ENCODE results near the gene ELOVL6. TPM values are rescaled to one million over a fixed set of nuclear protein-coding genes. Genes with fewer than 3 reads are reported as not detected.

ELOVL6 gene
- total RNA-seq, 1 donor from 2014 or later = 3.1 TPM

- H3K9ac ChIP-seq (ENCODE audit: low read depth in 1 of 3, low read length in 3 of 3) = no peak overlapping the region
- no peaks in the 10 kb centered on the region for H3K9me3 ChIP-seq (ENCODE audit: control insufficient read depth in 3 of 3, low read length in 3 of 3)
- H3K27ac ChIP-seq (ENCODE audit: low read depth, low read length) = no peak overlapping the region
- no peak overlapping the region for H3K4me3 ChIP-seq (ENCODE audit: low read length in 3 of 3)
- H3K27me3 ChIP-seq (ENCODE audit: control insufficient read depth in 3 of 3, insufficient read depth in 3 of 3, low read length in 3 of 3) = no peaks in the 10 kb centered on the region
- H3K4me1 ChIP-seq (ENCODE audit: control insufficient read depth in 3 of 3, insufficient read depth in 3 of 3, low read length in 3 of 3) = no peaks in the 10 kb centered on the region
- H3K36me3 ChIP-seq (ENCODE audit: control insufficient read depth in 3 of 3, insufficient read depth in 3 of 3, low read length in 3 of 3) = no peaks in the 10 kb centered on the region
Observed at GRCh38 chr4:110073053-110073845, 125.2 kb downstream of the ELOVL6 start.

GRCh38 chr4:110071466-110071865 is 126.9 kb downstream of the ELOVL6 start:
- Histone ChIP-seq H3K9me3 (ENCODE audit: control insufficient read depth in 3 of 3, low read length in 3 of 3) (no peaks in the 10 kb centered on the region), H3K36me3 (ENCODE audit: control insufficient read depth in 3 of 3, insufficient read depth in 3 of 3, low read length in 3 of 3) (no peaks in the 10 kb centered on the region), H3K9ac (ENCODE audit: low read depth in 1 of 3, low read length in 3 of 3) (no peak overlapping the region), H3K4me1 (ENCODE audit: control insufficient read depth in 3 of 3, insufficient read depth in 3 of 3, low read length in 3 of 3) (no peaks in the 10 kb centered on the region), H3K4me3 (ENCODE audit: low read length in 3 of 3) (no peak overlapping the region), H3K27me3 (ENCODE audit: control insufficient read depth in 3 of 3, insufficient read depth in 3 of 3, low read length in 3 of 3) (no peaks in the 10 kb centered on the region), H3K27ac (ENCODE audit: low read depth, low read length) (no peak overlapping the region)

GRCh38 chr4:110068248-110068647 is 130.2 kb downstream of the ELOVL6 start:
- no peaks in the 10 kb centered on the region for H3K27me3 ChIP-seq (ENCODE audit: control insufficient read depth in 3 of 3, insufficient read depth in 3 of 3, low read length in 3 of 3)
- H3K36me3 ChIP-seq (ENCODE audit: control insufficient read depth in 3 of 3, insufficient read depth in 3 of 3, low read length in 3 of 3) = no peaks in the 10 kb centered on the region
- no peaks in the 10 kb centered on the region for H3K9me3 ChIP-seq (ENCODE audit: control insufficient read depth in 3 of 3, low read length in 3 of 3)
- no peaks in the 10 kb centered on the region for H3K4me1 ChIP-seq (ENCODE audit: control insufficient read depth in 3 of 3, insufficient read depth in 3 of 3, low read length in 3 of 3)
- H3K9ac ChIP-seq (ENCODE audit: low read depth in 1 of 3, low read length in 3 of 3) = no peak overlapping the region
- no peak overlapping the region for H3K4me3 ChIP-seq (ENCODE audit: low read length in 3 of 3)
- no peak overlapping the region for H3K27ac ChIP-seq (ENCODE audit: low read depth, low read length)

- Histone ChIP-seq H3K9me3 (ENCODE audit: control insufficient read depth in 3 of 3, low read length in 3 of 3) (no peaks in the 10 kb centered on the region), H3K27ac (ENCODE audit: low read depth, low read length) (no peak overlapping the region), H3K4me3 (ENCODE audit: low read length in 3 of 3) (no peak overlapping the region), H3K27me3 (ENCODE audit: control insufficient read depth in 3 of 3, insufficient read depth in 3 of 3, low read length in 3 of 3) (no peaks in the 10 kb centered on the region), H3K9ac (ENCODE audit: low read depth in 1 of 3, low read length in 3 of 3) (no peak overlapping the region), H3K4me1 (ENCODE audit: control insufficient read depth in 3 of 3, insufficient read depth in 3 of 3, low read length in 3 of 3) (no peaks in the 10 kb centered on the region), H3K36me3 (ENCODE audit: control insufficient read depth in 3 of 3, insufficient read depth in 3 of 3, low read length in 3 of 3) (no peaks in the 10 kb centered on the region)
Observed at GRCh38 chr4:110064934-110065333, 133.5 kb downstream of the ELOVL6 start.

- Histone ChIP-seq H3K4me3 (ENCODE audit: low read length in 3 of 3) (no peak overlapping the region), H3K4me1 (ENCODE audit: control insufficient read depth in 3 of 3, insufficient read depth in 3 of 3, low read length in 3 of 3) (no peaks in the 10 kb centered on the region)
Observed at GRCh38 chr4:110064295-110064694, 134.1 kb downstream of the ELOVL6 start.

GRCh38 chr4:110062166-110062565 is 136.2 kb downstream of the ELOVL6 start:
- H3K4me3 ChIP-seq (ENCODE audit: low read length in 3 of 3) = no peak overlapping the region
- no peaks in the 10 kb centered on the region for H3K27me3 ChIP-seq (ENCODE audit: control insufficient read depth in 3 of 3, insufficient read depth in 3 of 3, low read length in 3 of 3)
- H3K36me3 ChIP-seq (ENCODE audit: control insufficient read depth in 3 of 3, insufficient read depth in 3 of 3, low read length in 3 of 3) = no peaks in the 10 kb centered on the region
- no peak overlapping the region for H3K9ac ChIP-seq (ENCODE audit: low read depth in 1 of 3, low read length in 3 of 3)
- no peaks in the 10 kb centered on the region for H3K9me3 ChIP-seq (ENCODE audit: control insufficient read depth in 3 of 3, low read length in 3 of 3)
- H3K4me1 ChIP-seq (ENCODE audit: control insufficient read depth in 3 of 3, insufficient read depth in 3 of 3, low read length in 3 of 3) = no peaks in the 10 kb centered on the region
- H3K27ac ChIP-seq (ENCODE audit: low read depth, low read length) = no peak overlapping the region

More at GRCh38 chr4:110064295-110064694, 134.1 kb downstream of the ELOVL6 start:
- Histone ChIP-seq H3K27me3 (ENCODE audit: control insufficient read depth in 3 of 3, insufficient read depth in 3 of 3, low read length in 3 of 3) (no peaks in the 10 kb centered on the region), H3K9me3 (ENCODE audit: control insufficient read depth in 3 of 3, low read length in 3 of 3) (no peaks in the 10 kb centered on the region), H3K27ac (ENCODE audit: low read depth, low read length) (no peak overlapping the region), H3K36me3 (ENCODE audit: control insufficient read depth in 3 of 3, insufficient read depth in 3 of 3, low read length in 3 of 3) (no peaks in the 10 kb centered on the region), H3K9ac (ENCODE audit: low read depth in 1 of 3, low read length in 3 of 3) (no peak overlapping the region)

- no peaks in the 10 kb centered on the region for H3K4me1 ChIP-seq (ENCODE audit: control insufficient read depth in 3 of 3, insufficient read depth in 3 of 3, low read length in 3 of 3)
- no peaks in the 10 kb centered on the region for H3K36me3 ChIP-seq (ENCODE audit: control insufficient read depth in 3 of 3, insufficient read depth in 3 of 3, low read length in 3 of 3)
- no peak overlapping the region for H3K9ac ChIP-seq (ENCODE audit: low read depth in 1 of 3, low read length in 3 of 3)
- H3K4me3 ChIP-seq (ENCODE audit: low read length in 3 of 3) = no peak overlapping the region
- H3K27ac ChIP-seq (ENCODE audit: low read depth, low read length) = no peak overlapping the region
- no peaks in the 10 kb centered on the region for H3K9me3 ChIP-seq (ENCODE audit: control insufficient read depth in 3 of 3, low read length in 3 of 3)
- no peaks in the 10 kb centered on the region for H3K27me3 ChIP-seq (ENCODE audit: control insufficient read depth in 3 of 3, insufficient read depth in 3 of 3, low read length in 3 of 3)
Observed at GRCh38 chr4:110061076-110061475, 137.3 kb downstream of the ELOVL6 start.

GRCh38 chr4:110059556-110060191 is 138.7 kb downstream of the ELOVL6 start:
- H3K9me3 ChIP-seq (ENCODE audit: control insufficient read depth in 3 of 3, low read length in 3 of 3) = no peaks in the 10 kb centered on the region

GRCh38 chr4:110058677-110059076 is 139.7 kb downstream of the ELOVL6 start:
- no peaks in the 10 kb centered on the region for H3K4me1 ChIP-seq (ENCODE audit: control insufficient read depth in 3 of 3, insufficient read depth in 3 of 3, low read length in 3 of 3)
- no peaks in the 10 kb centered on the region for H3K27me3 ChIP-seq (ENCODE audit: control insufficient read depth in 3 of 3, insufficient read depth in 3 of 3, low read length in 3 of 3)
- no peak overlapping the region for H3K9ac ChIP-seq (ENCODE audit: low read depth in 1 of 3, low read length in 3 of 3)

More at GRCh38 chr4:110059556-110060191, 138.7 kb downstream of the ELOVL6 start:
- Histone ChIP-seq H3K36me3 (ENCODE audit: control insufficient read depth in 3 of 3, insufficient read depth in 3 of 3, low read length in 3 of 3) (no peaks in the 10 kb centered on the region), H3K27ac (ENCODE audit: low read depth, low read length) (no peak overlapping the region), H3K9ac (ENCODE audit: low read depth in 1 of 3, low read length in 3 of 3) (no peak overlapping the region), H3K4me3 (ENCODE audit: low read length in 3 of 3) (no peak overlapping the region), H3K27me3 (ENCODE audit: control insufficient read depth in 3 of 3, insufficient read depth in 3 of 3, low read length in 3 of 3) (no peaks in the 10 kb centered on the region), H3K4me1 (ENCODE audit: control insufficient read depth in 3 of 3, insufficient read depth in 3 of 3, low read length in 3 of 3) (no peaks in the 10 kb centered on the region)

GRCh38 chr4:110055158-110055768 is 143.2 kb downstream of the ELOVL6 start:
- no peaks in the 10 kb centered on the region for H3K27me3 ChIP-seq (ENCODE audit: control insufficient read depth in 3 of 3, insufficient read depth in 3 of 3, low read length in 3 of 3)
- H3K27ac ChIP-seq (ENCODE audit: low read depth, low read length) = no peak overlapping the region
- H3K4me3 ChIP-seq (ENCODE audit: low read length in 3 of 3) = no peak overlapping the region
- H3K9ac ChIP-seq (ENCODE audit: low read depth in 1 of 3, low read length in 3 of 3) = no peak overlapping the region
- no peaks in the 10 kb centered on the region for H3K36me3 ChIP-seq (ENCODE audit: control insufficient read depth in 3 of 3, insufficient read depth in 3 of 3, low read length in 3 of 3)
- no peaks in the 10 kb centered on the region for H3K9me3 ChIP-seq (ENCODE audit: control insufficient read depth in 3 of 3, low read length in 3 of 3)
- no peaks in the 10 kb centered on the region for H3K4me1 ChIP-seq (ENCODE audit: control insufficient read depth in 3 of 3, insufficient read depth in 3 of 3, low read length in 3 of 3)

More at GRCh38 chr4:110058677-110059076, 139.7 kb downstream of the ELOVL6 start:
- Histone ChIP-seq H3K27ac (ENCODE audit: low read depth, low read length) (no peak overlapping the region), H3K36me3 (ENCODE audit: control insufficient read depth in 3 of 3, insufficient read depth in 3 of 3, low read length in 3 of 3) (no peaks in the 10 kb centered on the region), H3K4me3 (ENCODE audit: low read length in 3 of 3) (no peak overlapping the region), H3K9me3 (ENCODE audit: control insufficient read depth in 3 of 3, low read length in 3 of 3) (no peaks in the 10 kb centered on the region)
